C1 segment of cervical spinal cord (tissue), 14 donors: Measurements from ENCODE around the gene ACKR3.
A peak's percentile ranks its signal among the peaks of the same experiment; 100 is the strongest.

Experiments used
- DNase-seq, 14 donors: peaks; one replicate each; lab custom pipeline; 2025; lab: John Stamatoyannopoulos, UW

The ACKR3 gene

GRCh38 chr2:236569573-236569973 is at the start of gene ACKR3:
ACKR3 (plus strand) TSS chr2:236569825; CDS start chr2:236580466, 10,641 bp downstream.
- DNase-seq: peak in 12 of 14 donors; percentile 20 to 75 (median 51)

- DNase-seq: no peak
These were observed 48.1 kb upstream of the ACKR3 start for GRCh38 chr2:236521556-236521955.

GRCh38 chr2:236523249-236523648 is 46.4 kb upstream of the ACKR3 start:
- DNase-seq: no peak

- DNase-seq: no peak
These were observed 44.1 kb upstream of the ACKR3 start for GRCh38 chr2:236525411-236525997.

GRCh38 chr2:236526455-236527158 is 43.0 kb upstream of the ACKR3 start:
- no peak for DNase-seq

GRCh38 chr2:236527159-236527630 is 42.4 kb upstream of the ACKR3 start:
- DNase-seq: no peak

- DNase-seq: peak in 1 of 14 donors; percentile 23
These were observed 40.0 kb upstream of the ACKR3 start for GRCh38 chr2:236529606-236530005.

GRCh38 chr2:236530512-236530911 is 39.1 kb upstream of the ACKR3 start:
- DNase-seq: no peak

- DNase-seq: no peak
These were observed 38.4 kb upstream of the ACKR3 start for GRCh38 chr2:236531195-236531594.

GRCh38 chr2:236531996-236532395 is 37.6 kb upstream of the ACKR3 start:
- DNase-seq: no peak

- no peak for DNase-seq
These were observed 36.3 kb upstream of the ACKR3 start for GRCh38 chr2:236533343-236533742.

GRCh38 chr2:236535024-236535423 is 34.6 kb upstream of the ACKR3 start:
- no peak for DNase-seq

- DNase-seq: no peak
These were observed 32.8 kb upstream of the ACKR3 start for GRCh38 chr2:236536727-236537398.

- no peak for DNase-seq
These were observed 31.4 kb upstream of the ACKR3 start for GRCh38 chr2:236538242-236538641.

GRCh38 chr2:236541008-236541562 is 28.5 kb upstream of the ACKR3 start:
- DNase-seq: no peak

- no peak for DNase-seq
These were observed 25.3 kb upstream of the ACKR3 start for GRCh38 chr2:236544362-236544761.

- DNase-seq: no peak
These were observed 24.4 kb upstream of the ACKR3 start for GRCh38 chr2:236545248-236545658.

- DNase-seq: no peak
These were observed 23.7 kb upstream of the ACKR3 start for GRCh38 chr2:236545814-236546480.

- no peak for DNase-seq
These were observed 23.0 kb upstream of the ACKR3 start for GRCh38 chr2:236546561-236547002.

GRCh38 chr2:236547725-236548124 is 21.9 kb upstream of the ACKR3 start:
- DNase-seq: no peak

- DNase-seq: no peak
These were observed 21.3 kb upstream of the ACKR3 start for GRCh38 chr2:236548179-236548921.
